ENCODE measurements around the gene GPD2. TPM values are rescaled to one million over a fixed set of nuclear protein-coding genes. Genes with fewer than 3 reads are reported as not detected.
A peak's percentile ranks its signal among the peaks of the same experiment; 100 is the strongest.

GPD2 gene
- total RNA-seq, 2 experiments from 2014 or later, result 33.5 to 40.9 TPM

- ATAC-seq, result no peak
- H3K36me3 Mint-ChIP-seq (ENCODE audit: low read depth), result peaks cover 12% of the 10 kb centered on the region
- CTCF ChIA-PET, result interaction anchor here (1.1 to 1.7 kb wide), 2 partner anchors 12 to 118 kb away, joined by 4 to 5 read pairs; no protein-coding TSS in a partner anchor
- POLR2A ChIA-PET, result interaction anchor here (0.7 kb wide), 1 partner anchor 11 kb away, joined by 3 read pairs; no protein-coding TSS in a partner anchor
- no peaks in the 10 kb centered on the region for H3K27me3 Mint-ChIP-seq
- H3K27ac Mint-ChIP-seq, result no peak overlapping the region
- peaks cover 47% of the 10 kb centered on the region for H3K4me1 Mint-ChIP-seq (ENCODE audit: low read depth)
- intact Hi-C loops (cut with micrococcal nuclease), result no loop called here
- TF ChIP-seq CTCF (IDR thresholded peaks at IDR 0.05), result no peak
- H3K9me3 Mint-ChIP-seq, result no peaks in the 10 kb centered on the region
- no peak overlapping the region for H3K4me3 Mint-ChIP-seq
- no peak for DNase-seq
Observed at GRCh38 chr2:156471762-156472161, 35.6 kb downstream of the GPD2 start.

GRCh38 chr2:156472686-156473085, 36.5 kb downstream of the GPD2 start:
- H3K4me3 Mint-ChIP-seq, result no peak overlapping the region
- CTCF ChIA-PET, result interaction anchor here (1.7 kb wide), 1 partner anchor 13 kb away, joined by 5 read pairs; no protein-coding TSS in a partner anchor

GRCh38 chr2:156473445-156473844, 37.3 kb downstream of the GPD2 start:
- POLR2A ChIA-PET, result interaction anchor here (1.3 to 1.5 kb wide), 2 partner anchors 14 to 38 kb away, joined by 3 read pairs; partner anchors contain the start of gene GPD2
- Mint-ChIP-seq H3K27ac (no peak overlapping the region), H3K4me3 (no peak overlapping the region), H3K27me3 (no peaks in the 10 kb centered on the region), H3K4me1 (ENCODE audit: low read depth) (peaks cover 51% of the 10 kb centered on the region), H3K9me3 (no peaks in the 10 kb centered on the region), H3K36me3 (ENCODE audit: low read depth) (peaks cover 18% of the 10 kb centered on the region)
- ATAC-seq (peak; percentile 48), DNase-seq (no peak)
- no peak for TF ChIP-seq CTCF (IDR thresholded peaks at IDR 0.05)
- CTCF ChIA-PET, result interaction anchor here (1.7 kb wide), 1 partner anchor 13 kb away, joined by 5 read pairs; no protein-coding TSS in a partner anchor
- intact Hi-C loops (cut with micrococcal nuclease), result no loop called here

More at GRCh38 chr2:156472686-156473085, 36.5 kb downstream of the GPD2 start:
- Mint-ChIP-seq H3K36me3 (ENCODE audit: low read depth) (peaks cover 17% of the 10 kb centered on the region), H3K4me1 (ENCODE audit: low read depth) (peaks cover 46% of the 10 kb centered on the region), H3K27ac (no peak overlapping the region), H3K27me3 (no peaks in the 10 kb centered on the region), H3K9me3 (no peaks in the 10 kb centered on the region)
- intact Hi-C loops (cut with micrococcal nuclease), result no loop called here
- DNase-seq (peak; percentile 26), ATAC-seq (peak; percentile 80)
- POLR2A ChIA-PET, result interaction anchor here (0.6 to 1.5 kb wide), 3 partner anchors 13 to 769 kb away, joined by 3 read pairs; partner anchors contain the start of gene GPD2
- no peak for TF ChIP-seq CTCF (IDR thresholded peaks at IDR 0.05)

- Mint-ChIP-seq H3K27me3 (no peaks in the 10 kb centered on the region), H3K27ac (no peak overlapping the region), H3K4me1 (ENCODE audit: low read depth) (peaks cover 57% of the 10 kb centered on the region), H3K9me3 (no peaks in the 10 kb centered on the region), H3K36me3 (ENCODE audit: low read depth) (peaks cover 24% of the 10 kb centered on the region), H3K4me3 (no peak overlapping the region)
- intact Hi-C loops (cut with micrococcal nuclease), result no loop called here
- POLR2A ChIA-PET, result no interaction called here
- no peak for ATAC-seq
- DNase-seq, result no peak
- TF ChIP-seq CTCF (IDR thresholded peaks at IDR 0.05), result no peak
- CTCF ChIA-PET, result interaction anchor here (0.9 kb wide), 1 partner anchor 11 kb away, joined by 3 read pairs; no protein-coding TSS in a partner anchor
Observed at GRCh38 chr2:156474401-156474800, 38.2 kb downstream of the GPD2 start.

GRCh38 chr2:156476021-156476849, 40.1 kb downstream of the GPD2 start:
- TF ChIP-seq CTCF (IDR thresholded peaks at IDR 0.05), result no peak
- no peak for ATAC-seq
- Mint-ChIP-seq H3K4me3 (no peak overlapping the region), H3K9me3 (no peaks in the 10 kb centered on the region), H3K27ac (peak overlapping the region; percentile 55), H3K27me3 (no peaks in the 10 kb centered on the region), H3K36me3 (ENCODE audit: low read depth) (peaks cover 19% of the 10 kb centered on the region), H3K4me1 (ENCODE audit: low read depth) (peaks cover 62% of the 10 kb centered on the region)
- DNase-seq, result no peak
- POLR2A ChIA-PET, result interaction anchor here (0.6 kb wide), 1 partner anchor 795 kb away, joined by 3 read pairs; no protein-coding TSS in a partner anchor
- intact Hi-C loops (cut with micrococcal nuclease), result loop anchor here (2.0 kb wide), 1 partner anchor 39 kb away; the partner anchor contains the start of gene GPD2
- CTCF ChIA-PET, result no interaction called here
